DMS153 (cell line): Measurements from ENCODE around the gene EXOC7.

Experiments used
- DNase-seq: peaks from one replicate; lab custom pipeline; 2025; lab: John Stamatoyannopoulos, UW

EXOC7 gene

GRCh38 chr17:76138896-76139752 is 35.5 kb upstream of the EXOC7 start:
- no peak for DNase-seq

- no peak for DNase-seq
Observed at GRCh38 chr17:76138234-76138895, 34.8 kb upstream of the EXOC7 start.

- no peak for DNase-seq
Observed at GRCh38 chr17:76137351-76138233, 34.0 kb upstream of the EXOC7 start.

- no peak for DNase-seq
Observed at GRCh38 chr17:76137001-76137350, 33.4 kb upstream of the EXOC7 start.

- no peak for DNase-seq
Observed at GRCh38 chr17:76136276-76137000, 32.9 kb upstream of the EXOC7 start.

- DNase-seq = no peak
Observed at GRCh38 chr17:76135810-76136188, 32.2 kb upstream of the EXOC7 start.

- DNase-seq = no peak
Observed at GRCh38 chr17:76134911-76135809, 31.6 kb upstream of the EXOC7 start.

GRCh38 chr17:76132574-76133338 is 29.2 kb upstream of the EXOC7 start:
- peak; percentile 93 for DNase-seq

GRCh38 chr17:76131692-76132573 is 28.3 kb upstream of the EXOC7 start:
- peak; percentile 90 for DNase-seq

- no peak for DNase-seq
Observed at GRCh38 chr17:76131051-76131691, 27.6 kb upstream of the EXOC7 start.

GRCh38 chr17:76130473-76130872 is 26.9 kb upstream of the EXOC7 start:
- DNase-seq = no peak

GRCh38 chr17:76125922-76126321 is 22.3 kb upstream of the EXOC7 start:
- DNase-seq = no peak

GRCh38 chr17:76125391-76125675 is 21.7 kb upstream of the EXOC7 start:
- DNase-seq = no peak

- DNase-seq = no peak
Observed at GRCh38 chr17:76124582-76125390, 21.2 kb upstream of the EXOC7 start.

- no peak for DNase-seq
Observed at GRCh38 chr17:76123749-76124581, 20.4 kb upstream of the EXOC7 start.

- no peak for DNase-seq
Observed at GRCh38 chr17:76123191-76123499, 19.6 kb upstream of the EXOC7 start.
